Stimulated activated CD4-positive, alpha-beta T cell treated with anti-CD3 and anti-CD28 coated beads, Interleukin-15, amount 100 ng/mL, for 1 hour (primary cell): ENCODE data around the gene RHOF.

Experiments used
- DNase-seq, 2 donors: peaks; one replicate each; pipeline ENCODE4 v3.0.0-alpha.2; 2020; ENCODE audit warnings: low read depth in 1 of 2, low spot score in 1 of 2

RHOF gene

DNA sequence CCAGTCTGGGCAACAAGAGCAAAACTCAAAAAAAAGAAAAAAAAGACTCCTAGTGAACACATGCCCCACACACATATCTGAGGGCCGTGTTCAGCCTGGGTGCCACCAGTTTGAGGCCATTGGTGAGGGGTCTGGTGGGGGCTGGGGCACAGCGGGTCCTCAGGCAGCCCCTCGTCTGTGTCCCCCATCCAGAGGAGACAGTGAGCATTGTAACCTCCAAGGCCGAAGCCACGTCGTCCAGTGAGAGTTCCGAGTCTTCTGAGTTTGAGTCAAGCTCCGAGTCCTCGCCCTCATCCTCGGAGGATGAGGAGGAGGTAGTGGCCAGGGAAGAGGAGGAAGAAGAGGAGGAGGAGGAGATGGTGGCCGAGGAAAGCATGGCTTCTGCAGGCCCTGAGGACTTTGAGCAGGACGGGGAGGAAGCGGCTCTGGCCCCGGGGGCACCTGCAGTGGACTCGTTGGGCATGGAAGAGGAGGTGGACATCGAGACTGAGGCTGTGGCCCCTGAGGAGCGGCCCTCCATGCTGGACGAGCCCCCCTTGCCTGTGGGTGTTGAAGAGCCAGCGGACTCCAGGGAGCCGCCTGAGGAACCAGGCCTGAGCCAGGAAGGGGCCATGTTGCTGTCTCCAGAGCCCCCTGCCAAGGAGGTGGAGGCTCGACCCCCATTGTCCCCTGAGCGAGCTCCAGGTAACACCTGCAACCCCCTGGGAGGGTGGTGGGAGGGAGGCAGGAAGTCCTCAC is 25.9 kb upstream of the RHOF start:
- no peak for DNase-seq

GRCh38 chr12:121817648-121818043 is 24.2 kb upstream of the RHOF start:
- no peak for DNase-seq

- DNase-seq, result no peak
These were observed 23.6 kb upstream of the RHOF start for GRCh38 chr12:121816925-121817647.

DNA sequence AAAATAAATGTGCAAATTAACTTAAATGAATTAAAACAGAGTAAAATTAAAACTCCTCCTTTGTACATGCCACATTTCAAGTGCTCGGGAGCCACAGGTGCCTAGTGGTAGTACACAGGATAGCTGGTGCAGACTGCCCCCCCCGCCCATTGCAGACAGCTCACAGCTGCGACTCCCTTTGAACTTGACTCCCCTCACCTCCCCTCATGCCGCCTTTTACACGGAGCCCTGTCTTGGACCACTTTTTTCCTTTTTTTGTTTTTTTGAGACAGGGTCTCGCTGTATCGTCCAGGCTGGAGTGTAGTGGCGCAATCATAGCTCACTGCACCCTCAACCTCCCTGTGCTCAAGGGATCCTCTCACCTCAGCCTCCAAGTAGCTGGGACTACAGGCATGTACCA is 21.8 kb upstream of the RHOF start:
- DNase-seq, result no peak

- no peak for DNase-seq
These were observed 21.1 kb upstream of the RHOF start for GRCh38 chr12:121814429-121815119.

- DNase-seq, result no peak
These were observed 20.5 kb upstream of the RHOF start for GRCh38 chr12:121813951-121814350.

GRCh38 chr12:121812921-121813896 is 19.7 kb upstream of the RHOF start:
- no peak for DNase-seq

GRCh38 chr12:121812320-121812871 is 18.9 kb upstream of the RHOF start:
- DNase-seq, result no peak

GRCh38 chr12:121811434-121812319 is 18.2 kb upstream of the RHOF start:
- DNase-seq, result peak in 1 of 2 donors; percentile 66

DNA sequence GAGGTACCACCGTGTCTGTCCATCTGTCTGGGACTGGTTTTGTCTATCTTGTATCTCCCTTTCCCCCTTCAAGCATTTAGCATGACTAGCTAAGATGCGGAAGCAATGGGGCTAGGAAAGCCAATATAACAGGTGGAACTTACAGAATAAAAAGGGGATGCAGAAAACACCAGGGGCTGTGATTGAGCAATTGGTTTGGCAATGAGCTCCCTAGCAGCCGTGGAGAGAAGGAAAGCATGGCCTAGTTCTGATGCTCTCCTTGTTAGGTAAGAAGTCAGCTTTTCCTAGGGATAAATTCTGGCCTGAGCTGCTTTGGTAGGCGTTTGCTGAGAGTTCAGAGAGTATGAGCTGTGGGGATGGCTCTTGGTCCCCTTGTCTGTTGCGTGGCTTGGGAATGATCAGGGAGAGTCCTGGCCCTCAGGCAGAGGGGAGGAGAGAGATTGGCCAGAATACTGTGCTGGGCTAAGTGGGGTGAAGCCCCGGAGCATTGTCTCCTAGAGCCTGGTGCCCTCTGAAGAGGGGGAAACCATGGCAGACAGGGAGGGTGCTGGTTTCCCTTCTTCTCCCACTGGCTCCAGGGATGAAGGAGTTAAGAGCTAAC is 17.4 kb upstream of the RHOF start:
- no peak for DNase-seq

GRCh38 chr12:121810234-121810817 is 16.8 kb upstream of the RHOF start:
- DNase-seq, result no peak

DNA sequence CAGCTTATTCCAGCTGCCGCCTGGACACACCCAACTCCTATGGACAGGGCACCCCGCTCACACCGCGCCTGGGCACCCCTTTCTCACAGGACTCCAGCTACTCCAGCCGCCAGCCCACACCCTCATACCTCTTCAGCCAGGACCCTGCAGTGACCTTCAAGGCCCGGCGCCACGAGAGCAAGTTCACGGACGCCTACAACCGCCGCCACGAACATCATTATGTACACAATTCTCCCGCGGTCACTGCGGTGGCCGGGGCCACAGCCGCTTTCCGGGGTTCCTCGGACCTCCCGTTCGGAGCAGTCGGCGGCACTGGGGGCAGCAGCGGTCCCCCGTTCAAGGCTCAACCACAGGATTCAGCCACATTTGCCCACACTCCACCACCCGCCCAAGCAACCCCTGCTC is 16.2 kb upstream of the RHOF start:
- no peak for DNase-seq

DNA sequence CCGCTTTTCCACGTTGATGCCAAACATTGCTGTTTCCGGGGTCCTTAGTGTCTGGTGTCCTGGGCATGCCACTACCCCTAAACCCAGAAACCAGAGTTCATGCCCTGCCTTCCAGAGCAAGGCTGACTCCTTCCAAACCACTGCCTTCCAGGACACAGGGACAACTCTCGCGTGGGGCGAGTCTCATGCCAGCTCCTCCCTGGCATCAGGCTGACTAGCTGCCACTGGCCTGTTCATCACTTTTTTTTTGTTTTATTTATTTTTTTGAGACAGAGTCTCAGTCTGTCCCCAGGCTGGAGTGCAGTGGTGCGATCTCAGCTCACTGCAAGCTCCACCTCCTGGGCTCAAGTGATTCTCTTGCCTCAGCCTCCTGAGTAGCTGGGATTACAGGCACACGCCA is 15.1 kb upstream of the RHOF start:
- no peak for DNase-seq

DNA sequence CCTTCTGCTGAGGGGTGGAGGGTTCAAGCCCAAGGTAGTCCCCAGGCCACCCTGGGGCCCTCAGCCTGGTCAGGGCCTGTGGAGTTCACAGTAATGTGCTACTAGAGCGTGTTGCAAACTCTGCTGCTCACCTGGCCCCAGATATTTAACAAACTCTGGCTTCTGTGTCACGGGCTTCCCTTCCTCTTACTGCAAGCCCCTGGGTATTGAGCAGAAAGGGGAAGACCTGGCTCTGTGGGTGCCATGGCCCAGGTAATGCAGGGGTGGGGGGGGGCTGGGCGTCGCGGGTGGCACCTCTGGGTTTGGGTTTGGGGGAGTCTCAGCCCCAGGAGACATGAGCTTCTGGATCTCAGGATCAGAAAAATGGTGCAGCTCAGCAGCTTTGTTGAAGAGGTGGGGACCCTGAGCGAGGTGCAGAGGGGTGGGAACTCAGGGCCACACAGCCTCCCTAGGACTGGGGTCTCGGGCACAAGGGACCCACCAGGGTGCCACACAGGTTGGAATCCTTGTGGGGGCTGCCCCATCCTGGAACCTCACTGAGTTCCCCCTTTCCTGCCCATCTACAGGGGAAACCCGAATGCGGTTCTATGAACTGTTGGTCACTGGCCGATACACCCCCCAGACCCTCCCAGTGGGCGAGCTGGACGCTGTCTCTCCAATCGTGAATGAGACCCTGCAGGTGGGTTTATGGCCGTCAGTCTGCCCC is 14.3 kb upstream of the RHOF start:
- DNase-seq, result no peak

- no peak for DNase-seq
These were observed 13.3 kb upstream of the RHOF start for GRCh38 chr12:121806546-121807423.

DNA sequence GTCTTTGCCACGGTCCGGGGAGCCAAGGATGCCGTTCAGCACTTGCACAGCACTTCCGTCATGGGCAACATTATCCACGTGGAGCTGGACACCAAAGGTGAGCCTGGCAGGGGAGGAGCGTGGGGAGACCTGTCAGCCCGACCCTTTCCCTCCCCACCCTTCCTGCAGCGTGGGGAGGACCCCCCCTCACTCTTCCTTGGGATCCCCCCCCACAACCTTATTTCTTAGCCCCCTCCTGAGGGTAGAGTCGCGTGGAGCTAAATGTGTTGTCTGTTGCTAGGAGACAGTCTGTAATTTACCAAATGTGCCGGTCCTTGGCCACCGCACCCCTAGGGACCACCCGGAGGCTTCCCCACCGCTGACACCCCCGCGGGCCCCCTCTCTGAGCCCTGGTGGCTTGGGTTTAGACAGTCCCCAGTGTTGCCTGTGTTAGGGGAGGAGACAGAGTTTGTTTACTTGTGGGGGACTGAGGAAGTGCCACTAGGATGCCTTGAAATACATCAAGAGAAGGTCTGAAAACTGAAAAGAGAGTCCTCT is 12.6 kb upstream of the RHOF start:
- no peak for DNase-seq
